Fibroblast of upper back skin (primary cell): ENCODE results near the gene FAM83C.
A peak's percentile ranks its signal among the peaks of the same experiment; 100 is the strongest.

Source experiments
- DNase-seq: peaks from one replicate; pipeline ENCODE4 v3.0.0-alpha.2; 2013

The FAM83C gene

GRCh38 chr20:35297155-35297554 is 4.9 kb upstream of the FAM83C start:
- DNase-seq: no peak

- no peak for DNase-seq
Measured at GRCh38 chr20:35296101-35296554, 3.9 kb upstream of the FAM83C start.

GRCh38 chr20:35295674-35296073 is 3.4 kb upstream of the FAM83C start:
- DNase-seq: no peak

GRCh38 chr20:35295058-35295457 is 2.8 kb upstream of the FAM83C start:
- DNase-seq: no peak

- DNase-seq: no peak
Measured at GRCh38 chr20:35294293-35294685, 2.1 kb upstream of the FAM83C start.

GRCh38 chr20:35293303-35294292 is 1.4 kb upstream of the FAM83C start:
- DNase-seq: no peak

GRCh38 chr20:35292504-35293285 is 470 bp upstream of the FAM83C start:
- DNase-seq: no peak

GRCh38 chr20:35290887-35291417 is 1.3 kb downstream of the FAM83C start:
- DNase-seq: no peak

- DNase-seq: no peak
Measured at GRCh38 chr20:35290186-35290886, 1.9 kb downstream of the FAM83C start.

- no peak for DNase-seq
Measured at GRCh38 chr20:35288325-35289060, 3.7 kb downstream of the FAM83C start.

GRCh38 chr20:35287509-35288324 is 4.5 kb downstream of the FAM83C start:
- DNase-seq: no peak

GRCh38 chr20:35286899-35287508 is 5.2 kb downstream of the FAM83C start:
- DNase-seq: no peak

- DNase-seq: no peak
Measured at GRCh38 chr20:35286077-35286898, 5.9 kb downstream of the FAM83C start.

GRCh38 chr20:35285806-35286076 is 6.5 kb downstream of the FAM83C start:
- no peak for DNase-seq

GRCh38 chr20:35284992-35285805 is 7.0 kb downstream of the FAM83C start:
- no peak for DNase-seq

- peak; percentile 90 for DNase-seq
Measured at GRCh38 chr20:35284267-35284991, 7.8 kb downstream of the FAM83C start, which contains the start of gene EIF6. TSS of gene EIF6 (minus strand) at chr20:35284772. CDS start at chr20:35284487, 285 bp downstream.

GRCh38 chr20:35283441-35284266 is 8.6 kb downstream of the FAM83C start:
- no peak for DNase-seq
